Choroid plexus epithelial cell (primary cell): ENCODE data around the gene PPDPF.
"Not testable (repeated sequence)": the region's sequence is repeated elsewhere in the genome, so short reads cannot be mapped to it uniquely, and the experiment has no call there.

Experiments used
- DNase-seq: peaks from one replicate; pipeline ENCODE4 v3.0.0-alpha.2; 2010; ENCODE audit warnings: low read depth
- H3K4me3 ChIP-seq: 2 replicates; pipeline ENCODE4 v1.5.1; 2011; ENCODE audit warnings: low read depth, mild to moderate bottlenecking, control low read depth, low read length, moderate library complexity
- TF ChIP-seq, protein P1 (sequence below): conservative IDR thresholded peaks from 2 replicates; pipeline ENCODE4 v1.5.1; 2011; ENCODE audit warnings: low read depth, mild to moderate bottlenecking, control low read depth, inconsistent platforms, low read length, moderate library complexity

Gene PPDPF

DNA sequence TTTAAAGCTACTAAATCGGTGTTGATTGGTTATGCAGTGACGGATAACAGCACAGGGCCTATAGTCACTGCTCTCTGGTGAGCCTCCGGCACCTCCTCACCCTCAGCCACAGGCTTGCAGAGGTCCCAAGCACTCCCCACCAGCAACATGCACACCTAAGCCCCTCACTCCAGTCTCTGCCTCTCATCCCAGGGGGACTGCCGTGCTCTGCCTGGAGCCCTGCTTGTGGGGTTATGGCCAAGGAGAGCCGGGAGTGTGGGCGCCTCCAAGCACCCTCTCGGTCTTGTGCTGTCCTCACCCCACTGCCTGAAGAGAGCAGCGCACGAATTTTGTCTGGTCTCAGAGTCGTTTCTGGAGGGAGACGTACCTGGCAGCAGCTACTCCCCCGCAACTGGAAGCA, 14.8 kb upstream of the PPDPF start:
- DNase-seq, result no peak
- no peak overlapping the region for H3K4me3 ChIP-seq
- TF ChIP-seq, protein P1, sequence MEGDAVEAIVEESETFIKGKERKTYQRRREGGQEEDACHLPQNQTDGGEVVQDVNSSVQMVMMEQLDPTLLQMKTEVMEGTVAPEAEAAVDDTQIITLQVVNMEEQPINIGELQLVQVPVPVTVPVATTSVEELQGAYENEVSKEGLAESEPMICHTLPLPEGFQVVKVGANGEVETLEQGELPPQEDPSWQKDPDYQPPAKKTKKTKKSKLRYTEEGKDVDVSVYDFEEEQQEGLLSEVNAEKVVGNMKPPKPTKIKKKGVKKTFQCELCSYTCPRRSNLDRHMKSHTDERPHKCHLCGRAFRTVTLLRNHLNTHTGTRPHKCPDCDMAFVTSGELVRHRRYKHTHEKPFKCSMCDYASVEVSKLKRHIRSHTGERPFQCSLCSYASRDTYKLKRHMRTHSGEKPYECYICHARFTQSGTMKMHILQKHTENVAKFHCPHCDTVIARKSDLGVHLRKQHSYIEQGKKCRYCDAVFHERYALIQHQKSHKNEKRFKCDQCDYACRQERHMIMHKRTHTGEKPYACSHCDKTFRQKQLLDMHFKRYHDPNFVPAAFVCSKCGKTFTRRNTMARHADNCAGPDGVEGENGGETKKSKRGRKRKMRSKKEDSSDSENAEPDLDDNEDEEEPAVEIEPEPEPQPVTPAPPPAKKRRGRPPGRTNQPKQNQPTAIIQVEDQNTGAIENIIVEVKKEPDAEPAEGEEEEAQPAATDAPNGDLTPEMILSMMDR, result no peak

DNA sequence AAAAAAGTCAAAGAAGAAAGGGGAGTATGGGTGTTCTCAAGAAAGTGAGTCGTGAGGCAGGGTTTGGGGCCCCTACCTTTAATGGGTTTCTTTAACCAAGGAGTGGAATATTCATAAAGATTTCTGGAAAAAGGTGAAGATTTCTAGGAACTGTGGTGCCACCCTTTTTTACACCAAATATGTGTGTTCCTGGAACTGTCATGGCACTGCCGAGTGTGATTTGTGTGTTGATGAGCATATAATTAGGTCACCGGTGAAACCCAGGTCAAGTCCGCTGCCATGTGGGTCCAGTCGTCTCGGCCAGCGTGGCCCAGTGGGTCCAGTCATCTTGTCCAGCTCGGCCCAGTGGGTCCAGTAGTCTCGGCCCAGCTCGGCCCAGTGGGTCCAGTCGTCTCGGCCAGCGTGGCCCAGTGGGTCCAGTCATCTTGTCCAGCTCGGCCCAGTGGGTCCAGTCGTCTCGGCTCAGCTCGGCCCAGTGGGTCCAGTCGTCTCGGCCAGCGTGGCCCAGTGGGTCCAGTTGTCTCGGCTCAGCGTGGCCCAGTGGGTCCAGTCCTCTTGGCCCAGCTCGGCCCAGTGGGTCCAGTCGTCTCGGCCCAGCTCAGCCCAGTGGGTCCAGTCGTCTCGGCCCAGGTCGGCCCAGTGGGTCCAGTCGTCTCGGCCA, 13.4 kb upstream of the PPDPF start:
- H3K4me3 ChIP-seq, result no peak overlapping the region
- no peak for DNase-seq
- TF ChIP-seq, protein P1, result no peak

DNA sequence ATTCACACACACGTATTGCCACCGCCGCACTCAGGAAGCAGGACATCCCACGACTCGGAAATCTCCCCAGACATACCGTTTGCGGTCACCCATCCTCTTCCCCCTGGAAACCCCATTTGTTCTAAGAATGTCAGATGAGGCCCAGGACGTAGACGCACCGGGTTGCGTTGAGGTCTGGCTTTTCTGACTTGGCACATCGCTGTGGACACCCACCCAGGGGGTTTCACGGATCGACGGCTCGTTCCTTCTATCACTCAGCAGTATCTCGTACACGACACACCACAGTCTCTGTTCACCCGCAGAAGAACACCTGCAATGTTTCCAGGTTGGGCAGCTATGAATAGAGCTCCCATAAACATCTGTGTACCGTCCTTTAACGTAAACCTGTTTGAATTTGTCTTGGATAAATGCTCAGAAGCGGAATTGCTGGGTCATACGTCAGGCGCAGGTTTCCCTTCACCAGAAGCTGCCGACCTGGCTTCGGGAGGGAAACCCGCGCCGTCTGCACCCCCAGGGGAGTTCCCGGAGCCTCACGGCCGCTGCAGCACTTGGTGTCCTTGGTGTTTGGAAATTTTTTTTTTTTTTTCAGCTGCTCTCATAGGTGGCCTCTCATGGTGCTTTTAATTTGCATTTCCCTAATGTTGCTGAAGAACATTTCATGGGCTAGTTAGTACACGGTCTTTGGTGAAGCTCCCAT, 12.3 kb upstream of the PPDPF start:
- TF ChIP-seq, protein P1, result no peak
- no peak overlapping the region for H3K4me3 ChIP-seq
- DNase-seq, result no peak

DNA sequence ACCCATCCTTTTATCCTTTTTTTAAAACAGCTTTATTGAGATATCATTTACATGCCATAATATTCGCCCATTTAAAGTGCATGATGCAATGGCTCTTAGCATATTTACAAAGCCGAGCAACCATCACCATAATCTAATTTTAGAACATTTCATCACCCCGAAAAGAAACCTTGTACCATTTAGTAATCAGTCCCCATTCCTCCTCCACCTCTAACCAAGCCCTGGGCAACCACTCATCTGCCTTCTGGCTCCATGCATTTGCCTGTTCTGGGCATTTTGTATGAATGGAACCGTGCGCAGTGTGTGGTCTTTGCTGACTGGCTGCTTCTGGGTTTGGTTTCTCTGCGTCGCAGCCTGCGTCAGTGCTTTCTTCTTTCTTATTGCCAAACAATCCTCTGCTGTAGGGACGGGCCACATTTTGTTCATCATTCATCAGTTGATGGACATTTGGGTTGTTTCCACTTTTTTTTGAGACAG, 11.4 kb upstream of the PPDPF start:
- no peak for DNase-seq
- TF ChIP-seq, protein P1, result no peak
- no peak overlapping the region for H3K4me3 ChIP-seq

DNA sequence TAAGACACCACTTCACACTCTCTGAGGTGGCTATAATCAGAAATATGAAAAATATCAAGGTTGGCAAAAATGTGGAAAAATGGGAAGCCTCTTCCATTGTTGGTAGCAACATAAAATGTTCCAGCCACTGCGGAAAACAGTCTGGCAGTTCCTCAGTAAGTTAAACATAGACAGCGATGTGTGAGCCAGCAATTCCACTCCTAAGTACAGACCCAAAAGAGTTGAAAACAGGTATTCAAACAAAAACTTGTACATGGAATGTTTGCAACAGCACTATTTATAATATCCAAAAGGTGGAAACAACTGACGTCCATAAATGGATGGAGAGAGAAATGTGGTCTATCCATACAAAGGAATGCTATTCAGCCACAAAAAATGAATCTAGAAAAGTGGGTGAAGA, 7.4 kb upstream of the PPDPF start:
- TF ChIP-seq, protein P1, result no peak
- no peak for DNase-seq
- no peak overlapping the region for H3K4me3 ChIP-seq

DNA sequence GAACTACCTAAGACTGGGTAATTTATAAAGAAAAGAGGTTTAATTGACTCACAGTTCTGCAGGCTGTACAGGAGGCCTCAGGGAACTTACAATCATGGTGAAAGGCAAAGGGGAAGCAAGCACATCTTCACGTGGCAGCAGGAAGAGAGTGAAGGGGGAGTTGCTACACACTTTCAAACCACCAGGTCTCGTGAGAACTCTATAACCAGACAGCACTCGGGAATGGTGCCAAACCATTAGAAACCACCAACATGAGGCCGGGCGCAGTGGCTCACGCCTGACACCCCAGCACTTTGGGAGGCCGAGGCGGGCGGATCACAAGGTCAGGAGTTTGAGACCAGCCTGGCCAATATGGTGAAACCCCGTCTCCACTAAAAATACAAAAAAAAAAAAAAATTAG, 6.0 kb upstream of the PPDPF start:
- DNase-seq, H3K4me3 ChIP-seq: not testable (repeated sequence)

DNA sequence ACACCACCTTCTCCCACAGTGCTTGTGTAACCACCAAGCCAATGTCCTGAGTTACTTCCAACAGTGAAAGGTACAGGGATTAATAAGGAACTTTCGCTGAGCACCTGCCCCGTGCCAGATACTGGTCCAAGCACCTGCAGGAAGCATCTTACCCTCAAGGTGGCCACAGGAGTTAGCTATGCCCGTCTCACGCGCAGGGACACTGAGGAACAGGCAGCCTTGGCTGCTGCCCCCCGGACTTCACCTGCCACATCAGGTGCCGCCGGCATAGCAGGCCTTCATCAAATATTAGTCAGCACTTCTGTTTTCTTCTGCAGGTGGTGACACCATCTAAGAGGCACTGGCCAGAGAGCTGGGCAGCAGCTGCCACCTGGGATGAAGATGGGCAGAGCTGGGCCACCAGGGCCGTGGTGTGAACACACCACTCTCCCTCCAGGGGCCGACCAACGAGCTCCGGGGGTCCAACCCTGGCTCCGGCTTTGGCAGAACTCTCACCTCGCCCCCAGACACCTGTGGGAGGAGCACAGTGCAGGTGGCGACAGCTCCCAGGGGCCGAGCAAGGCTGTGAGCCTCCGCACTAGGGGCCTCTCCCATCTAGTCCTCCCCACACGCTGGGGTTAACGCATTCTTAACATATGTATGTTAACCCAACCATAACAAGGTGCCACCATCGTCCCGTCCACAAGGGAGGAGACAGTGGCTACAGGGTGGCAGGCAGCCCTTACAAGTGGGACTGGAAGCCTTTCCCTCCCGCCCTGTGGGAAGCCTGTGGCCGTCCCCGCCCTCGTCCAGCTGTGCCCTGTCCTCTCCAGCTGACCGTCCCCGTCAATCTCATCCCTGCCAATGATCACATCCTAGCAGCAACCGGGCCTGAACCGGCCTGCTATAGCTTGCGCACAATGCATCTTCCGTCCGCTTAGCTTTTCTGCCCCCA, 2.9 kb upstream of the PPDPF start:
- no peak overlapping the region for H3K4me3 ChIP-seq
- TF ChIP-seq, protein P1, result no peak
- no peak for DNase-seq
